Glomerular endothelial cell (primary cell): ENCODE results near the gene EPB41L2. TPM values are rescaled to one million over a fixed set of nuclear protein-coding genes. Genes with fewer than 3 reads are reported as not detected.
"Not testable (repeated sequence)": the region's sequence is repeated elsewhere in the genome, so short reads cannot be mapped to it uniquely, and the experiment has no call there.

Experiments
- DNase-seq: peaks from one replicate; pipeline ENCODE4 v3.0.0-alpha.2; 2011; ENCODE audit warnings: low read depth, low spot score; ENCODE audit errors: extremely low read depth
- total RNA-seq: library from RNA; depleted of rRNA; stranded (reverse); fragments of >200 nt; gene quantifications from 2 replicates; pipeline ENCODE4 v1.2.3, GENCODE V29; 2015

The EPB41L2 gene
- total RNA-seq, 1 donor from 2014 or later: 91.5 TPM

- DNase-seq: no peak
Observed at GRCh38 chr6:130824978-130825694, 237.9 kb downstream of the EPB41L2 start.

- no peak for DNase-seq
Observed at GRCh38 chr6:130822736-130823135, 240.3 kb downstream of the EPB41L2 start.

- DNase-seq: no peak
Observed at GRCh38 chr6:130815200-130816071, 247.6 kb downstream of the EPB41L2 start.

- no peak for DNase-seq
Observed at GRCh38 chr6:130814506-130814905, 248.5 kb downstream of the EPB41L2 start.

GRCh38 chr6:130811932-130812331, 251.1 kb downstream of the EPB41L2 start:
- DNase-seq: no peak

- DNase-seq: no peak
Observed at GRCh38 chr6:130810307-130811030, 252.6 kb downstream of the EPB41L2 start.

GRCh38 chr6:130801368-130801767, 261.7 kb downstream of the EPB41L2 start:
- DNase-seq: not testable (repeated sequence)

GRCh38 chr6:130797061-130797460, 266.0 kb downstream of the EPB41L2 start:
- DNase-seq: no peak

GRCh38 chr6:130796313-130796905, 266.6 kb downstream of the EPB41L2 start:
- DNase-seq: peak; percentile 60

- DNase-seq: no peak
Observed at GRCh38 chr6:130794738-130795137, 268.3 kb downstream of the EPB41L2 start.

- no peak for DNase-seq
Observed at GRCh38 chr6:130794010-130794697, 268.9 kb downstream of the EPB41L2 start.

Other genes with a start within 250 kb of the EPB41L2 start
- gene SMLR1, start 235.8 kb downstream of the EPB41L2 start, total RNA-seq: not detected in 2 replicates
- 3.3 and 4.2 TPM in 2 replicates for gene AKAP7, start 72.2 kb upstream of the EPB41L2 start, total RNA-seq